B cell (primary cell): ENCODE measurements around the gene ABCG5. TPM values are rescaled to one million over a fixed set of nuclear protein-coding genes. Genes with fewer than 3 reads are reported as not detected.

ENCODE experiments used
- ATAC-seq: fragments of 200-7000 bp; cut with Tn5 transposase; one replicate; pipeline ENCODE4 v1.10.0; 2021; ENCODE audit warnings: low read depth, mild to moderate bottlenecking, moderate number of reproducible peaks, moderate library complexity
- CTCF ChIA-PET: fragments of 350-600 bp; sonication (Branson Sonifier 250); formaldehyde crosslinking; loops from one replicate; lab custom pipeline; 2021; ENCODE audit warnings: antibody characterized with exemption, inconsistent platforms; lab: Charles Lee
- POLR2A ChIA-PET: fragments of 350-600 bp; sonication (Branson Sonifier 250); formaldehyde crosslinking; loops from one replicate; lab custom pipeline; 2021; ENCODE audit warnings: antibody characterized with exemption; lab: Charles Lee
- DNase-seq: peaks from one replicate; pipeline ENCODE4 v3.0.0; 2013
- H2AFZ ChIP-seq: 2 replicates; pipeline ENCODE4 v1.6.1; 2012; ENCODE audit warnings: mild to moderate bottlenecking, low read depth, low read length; ENCODE audit not compliant: insufficient read depth, poor library complexity, severe bottlenecking
- H3K27ac ChIP-seq, 2 donors: 1 replicate in 1 of 2; 2 replicates in 1 of 2; pipeline ENCODE4 v1.5.1; 2012 to 2013; ENCODE audit warnings: low read length in 2 of 2, mild to moderate bottlenecking in 2 of 2, moderate library complexity in 1 of 2
- H3K27me3 ChIP-seq, 4 experiments: fragments of 200-600 bp in 1 of 4; sonication (generic) in 1 of 4; replicated peaks in 1 of 4; 1 replicate in 2 of 4; 2 replicates in 2 of 4; pipeline versions ENCODE4 v1.6.1 to v1.7.0; 2013 to 2016; ENCODE audit warnings: low read length in 3 of 4, mild to moderate bottlenecking in 2 of 4, mixed read lengths in 1 of 4, moderate library complexity in 1 of 4; ENCODE audit not compliant: insufficient read depth in 4 of 4, control insufficient read depth in 3 of 4; ENCODE audit errors: control extremely low read depth in 1 of 4
- H3K36me3 ChIP-seq, 2 experiments: replicated peaks in 1 of 2; 1 replicate in 1 of 2; 2 replicates in 1 of 2; pipeline versions ENCODE4 v1.6.1 to v1.7.1; 2013; ENCODE audit warnings: low read length in 1 of 2; ENCODE audit not compliant: insufficient read depth in 2 of 2, control insufficient read depth in 1 of 2; ENCODE audit errors: control extremely low read depth in 1 of 2, extremely low read depth in 1 of 2
- H3K4me1 ChIP-seq, 2 donors: fragments of 200-600 bp in 1 of 2; sonication (generic) in 1 of 2; 1 replicate in 1 of 2; 2 replicates in 1 of 2; pipeline versions ENCODE4 v1.5.1 to v1.6.1; 2013 to 2017; ENCODE audit warnings: low read length in 2 of 2; ENCODE audit not compliant: control insufficient read depth in 2 of 2, insufficient read depth in 2 of 2
- H3K4me2 ChIP-seq: replicated peaks from 2 replicates; pipeline ENCODE3; 2012; ENCODE audit warnings: mild to moderate bottlenecking, low read depth, low read length; ENCODE audit not compliant: poor library complexity, severe bottlenecking
- H3K4me3 ChIP-seq, 5 experiments: fragments of 200-600 bp in 1 of 5; sonication (generic) in 1 of 5; 1 replicate in 3 of 5; 2 replicates in 2 of 5; pipeline versions ENCODE4 v1.5.1 to v1.7.0; 2011 to 2016; ENCODE audit warnings: low read length in 4 of 5, mild to moderate bottlenecking in 4 of 5, low read depth in 2 of 5, control low read depth in 1 of 5, moderate library complexity in 1 of 5; ENCODE audit not compliant: insufficient read depth in 1 of 5; ENCODE audit errors: control extremely low read depth in 1 of 5, extremely low read depth in 1 of 5
- H3K79me2 ChIP-seq: fragments of 200-600 bp; sonication (generic); one replicate; pipeline ENCODE4 v1.6.0; 2016; ENCODE audit warnings: low read length; ENCODE audit not compliant: control insufficient read depth, insufficient read depth
- H3K9ac ChIP-seq: fragments of 200-600 bp; sonication (generic); 2 replicates; pipeline ENCODE4 v1.6.1; 2017; ENCODE audit warnings: mild to moderate bottlenecking, low read length, moderate library complexity
- H3K9me3 ChIP-seq, 3 donors: one replicate each; pipeline versions ENCODE4 v1.6.1 to v1.7.1; 2013; ENCODE audit warnings: low read length in 2 of 3; ENCODE audit not compliant: control insufficient read depth in 2 of 3, insufficient read depth in 1 of 3; ENCODE audit errors: control extremely low read depth in 1 of 3
- H4K20me1 ChIP-seq: 2 replicates; pipeline ENCODE4 v1.6.0; 2012; ENCODE audit warnings: mild to moderate bottlenecking, low read length; ENCODE audit not compliant: insufficient read depth, control insufficient read depth, poor library complexity, severe bottlenecking
- H3K27ac Mint-ChIP-seq: one replicate; pipeline ENCODE4 v1.8.0; 2021; ENCODE audit warnings: mixed read lengths
- H3K27me3 Mint-ChIP-seq: one replicate; pipeline ENCODE4 v1.8.0; 2021; ENCODE audit warnings: mixed read lengths
- H3K4me1 Mint-ChIP-seq: one replicate; pipeline ENCODE4 v1.8.0; 2021; ENCODE audit warnings: mixed read lengths
- H3K4me3 Mint-ChIP-seq: one replicate; pipeline ENCODE4 v1.8.0; 2021; ENCODE audit warnings: mixed read lengths
- H3K9me3 Mint-ChIP-seq: one replicate; pipeline ENCODE4 v1.8.0; 2022; ENCODE audit warnings: mixed read lengths; ENCODE audit not compliant: insufficient read depth
- CTCF ChIP-seq: fragments of 200-600 bp; IDR thresholded peaks from one replicate; pipeline ENCODE4 v1.8.0; 2022; ENCODE audit warnings: antibody characterized with exemption, mild to moderate bottlenecking
- EZH2 ChIP-seq: IDR thresholded peaks from 2 replicates; pipeline ENCODE4 v1.6.1; 2012; ENCODE audit warnings: borderline replicate concordance, low read depth, mild to moderate bottlenecking, moderate library complexity, low read length; ENCODE audit not compliant: insufficient read depth, poor library complexity, severe bottlenecking
- WGBS: methylation state at CpG from one replicate; pipeline ENCODE4 v1.1.5; 2013; ENCODE audit warnings: missing lambda C conversion rate; ENCODE audit not compliant: insufficient coverage; 5-methylcytosine and 5-hydroxymethylcytosine counted together
- intact Hi-C: fragments of 100-400 bp; cut with micrococcal nuclease; formaldehyde crosslinking; loops from one replicate; pipeline ENCODE4 v1.10.0; 2022
- polyA plus RNA-seq: library from polyadenylated mRNA; depleted of rRNA; stranded (reverse); fragments of >200 nt; gene quantifications from 2 replicates; pipeline ENCODE4 v1.2.3, GENCODE V29; 2012
- total RNA-seq, 2 donors: library from RNA; stranded (reverse); fragments of 120-200 nt in 1 of 2; gene quantifications; 1 replicate in 1 of 2; 2 replicates in 1 of 2; pipeline versions ENCODE4 v1.2.3 to v1.2.4, GENCODE V29; 2013 to 2022

Gene ABCG5
- total and polyA plus RNA-seq, 2 donors (not counting 1 experiment from before 2014, with no cell fraction given): not detected

GRCh38 chr2:43777306-43777926 is 61.2 kb downstream of the ABCG5 start:
- intact Hi-C loops: no loop called here
- no peak overlapping the region for H3K27ac Mint-ChIP-seq
- peaks cover 0 to 11% of the 10 kb centered on the region in 2 donors for H3K4me1 ChIP-seq
- H3K27ac ChIP-seq: no peak overlapping the region
- H3K4me3 ChIP-seq: no peak overlapping the region
- TF ChIP-seq EZH2: no peak
- TF ChIP-seq CTCF: no peak
- no peaks in the 10 kb centered on the region for H4K20me1 ChIP-seq
- ChIA-PET POLR2A (interaction anchor here (0.6 kb wide), 1 partner anchor 978 kb away, joined by 3 read pairs; no protein-coding TSS in a partner anchor), CTCF (no interaction called here)
- no peaks in the 10 kb centered on the region for H3K27me3 ChIP-seq
- no peak overlapping the region for H3K9ac ChIP-seq
- peaks cover 13% of the 10 kb centered on the region for H3K4me1 Mint-ChIP-seq
- DNase-seq (no peak), ATAC-seq (no peak)
- no peaks in the 10 kb centered on the region for H3K79me2 ChIP-seq
- no peak overlapping the region for H3K4me2 ChIP-seq
- no peaks in the 10 kb centered on the region for H3K36me3 ChIP-seq
- WGBS: 80% methylated on average over 6 of the region's 8 CpGs
- H3K9me3 Mint-ChIP-seq: no peaks in the 10 kb centered on the region
- H2AFZ ChIP-seq: no peak overlapping the region
- H3K27me3 Mint-ChIP-seq: no peaks in the 10 kb centered on the region
- no peak overlapping the region for H3K4me3 Mint-ChIP-seq
- H3K9me3 ChIP-seq: no peaks in the 10 kb centered on the region

DNA sequence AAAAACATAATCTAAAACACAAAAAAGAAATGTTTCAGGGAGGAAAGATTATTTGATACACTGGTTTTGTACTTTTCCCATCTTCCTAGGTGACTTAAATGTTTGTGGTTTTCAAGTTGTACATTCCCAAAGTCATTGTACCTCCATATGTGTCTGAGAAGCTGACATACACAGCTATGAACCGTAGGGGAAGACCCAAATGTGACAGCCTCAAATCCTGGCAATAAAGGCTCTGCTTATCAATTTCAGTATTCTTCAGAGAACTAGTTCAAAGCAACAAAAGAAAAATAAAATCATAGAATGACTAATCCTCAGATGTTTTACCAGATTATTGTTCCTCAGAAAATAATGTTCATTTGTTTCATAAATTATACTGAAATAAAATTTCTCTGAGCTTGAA is 62.3 kb downstream of the ABCG5 start:
- ChIA-PET POLR2A (no interaction called here), CTCF (no interaction called here)
- Histone ChIP-seq H3K4me1 (peaks cover 0 to 11% of the 10 kb centered on the region in 2 donors), H3K4me3 (no peak overlapping the region), H2AFZ (no peak overlapping the region), H3K9ac (no peak overlapping the region), H3K9me3 (no peaks in the 10 kb centered on the region), H3K27ac (no peak overlapping the region), H3K79me2 (no peaks in the 10 kb centered on the region), H3K36me3 (no peaks in the 10 kb centered on the region), H4K20me1 (no peaks in the 10 kb centered on the region), H3K27me3 (no peaks in the 10 kb centered on the region), H3K4me2 (no peak overlapping the region)
- intact Hi-C loops: no loop called here
- ATAC-seq (no peak), DNase-seq (no peak)
- TF ChIP-seq EZH2: no peak
- no peak for TF ChIP-seq CTCF
- Mint-ChIP-seq H3K27me3 (peaks cover 7% of the 10 kb centered on the region), H3K4me3 (no peak overlapping the region), H3K27ac (no peak overlapping the region), H3K4me1 (peaks cover 13% of the 10 kb centered on the region), H3K9me3 (no peaks in the 10 kb centered on the region)
- 78% methylated on average over 1 of the region's 1 CpG for WGBS
